Measurements from ENCODE around the gene C1orf159. TPM values are rescaled to one million over a fixed set of nuclear protein-coding genes. Genes with fewer than 3 reads are reported as not detected.
"Not testable (repeated sequence)": the region's sequence is repeated elsewhere in the genome, so short reads cannot be mapped to it uniquely, and the experiment has no call there.

The C1orf159 gene
- 14.5 TPM for total RNA-seq

DNA sequence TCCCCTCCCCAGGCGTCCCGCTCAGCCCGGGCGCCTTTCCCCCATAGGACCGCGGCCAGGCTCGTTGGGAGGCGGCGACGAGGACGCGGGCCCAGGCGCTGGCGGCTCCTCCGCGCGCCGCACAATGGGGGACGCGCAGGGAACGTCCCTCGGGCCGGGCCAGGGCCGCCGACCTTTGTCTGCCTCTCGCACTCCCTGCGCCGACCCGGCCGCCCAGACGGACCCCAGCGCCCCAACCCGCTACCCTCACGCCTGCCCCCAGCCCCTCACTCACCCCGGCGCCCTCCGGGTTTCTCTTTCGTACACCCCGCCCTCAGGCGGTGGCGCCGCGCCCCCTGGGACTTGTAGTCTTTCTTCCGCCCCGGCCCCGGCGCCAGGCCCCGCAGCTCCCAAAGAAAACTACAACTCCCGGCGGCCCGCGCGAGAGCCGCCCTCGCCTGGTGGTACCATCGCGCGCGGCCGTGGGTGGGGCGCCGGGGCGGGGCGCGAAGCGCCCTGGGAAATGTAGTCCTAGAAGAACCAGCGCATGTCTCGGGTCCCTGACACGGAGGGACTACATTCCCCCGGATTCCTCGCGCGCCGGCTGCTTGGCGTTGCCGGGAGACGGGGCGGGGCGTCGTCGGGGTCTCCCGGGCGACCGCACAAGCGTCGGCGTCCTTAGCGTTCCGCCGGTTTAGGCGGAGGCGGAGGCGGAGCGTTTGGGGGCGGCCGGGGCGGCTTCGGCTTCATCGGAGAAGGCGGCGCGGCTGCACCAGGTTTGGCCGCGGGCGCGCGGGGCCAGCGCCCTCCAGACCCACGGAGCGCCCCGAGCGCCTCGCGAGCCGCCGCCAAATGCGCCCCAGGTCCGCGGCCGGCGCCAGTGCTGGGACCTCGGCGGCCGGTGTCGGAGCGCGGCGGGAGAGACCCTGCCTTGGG, at the start of gene C1orf159:
C1orf159 (minus strand) TSS at position 304 of the 915 bp plus-strand sequence. CDS start 24,546 bp downstream, outside the sequence.
- DNase-seq (ENCODE audit: low read depth in 2 of 3, low spot score in 2 of 3) = peak; percentile 96 to 98 (median 98)

DNA sequence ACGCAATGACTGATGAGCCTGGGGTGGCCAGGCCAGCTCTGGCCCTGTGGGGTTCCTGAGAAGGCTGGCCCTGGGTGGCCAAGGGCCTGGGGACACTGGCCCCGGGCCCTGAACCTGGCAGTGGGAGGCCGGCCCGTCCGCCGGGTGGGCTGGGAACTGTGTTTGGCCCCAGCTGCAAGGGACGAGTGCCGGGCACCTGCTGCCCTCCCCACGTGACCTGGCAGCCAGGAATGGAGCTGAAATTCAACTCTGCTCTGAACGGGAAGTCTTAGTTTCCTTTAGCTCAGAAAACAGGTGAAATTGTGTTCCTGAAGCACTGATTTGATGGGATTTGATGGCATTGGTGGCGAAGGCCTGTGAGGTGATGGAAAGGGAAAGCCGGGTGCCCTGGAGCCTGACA, 49.6 kb upstream of the C1orf159 start:
- no peak for DNase-seq (ENCODE audit: low read depth in 2 of 3, low spot score in 2 of 3)

DNA sequence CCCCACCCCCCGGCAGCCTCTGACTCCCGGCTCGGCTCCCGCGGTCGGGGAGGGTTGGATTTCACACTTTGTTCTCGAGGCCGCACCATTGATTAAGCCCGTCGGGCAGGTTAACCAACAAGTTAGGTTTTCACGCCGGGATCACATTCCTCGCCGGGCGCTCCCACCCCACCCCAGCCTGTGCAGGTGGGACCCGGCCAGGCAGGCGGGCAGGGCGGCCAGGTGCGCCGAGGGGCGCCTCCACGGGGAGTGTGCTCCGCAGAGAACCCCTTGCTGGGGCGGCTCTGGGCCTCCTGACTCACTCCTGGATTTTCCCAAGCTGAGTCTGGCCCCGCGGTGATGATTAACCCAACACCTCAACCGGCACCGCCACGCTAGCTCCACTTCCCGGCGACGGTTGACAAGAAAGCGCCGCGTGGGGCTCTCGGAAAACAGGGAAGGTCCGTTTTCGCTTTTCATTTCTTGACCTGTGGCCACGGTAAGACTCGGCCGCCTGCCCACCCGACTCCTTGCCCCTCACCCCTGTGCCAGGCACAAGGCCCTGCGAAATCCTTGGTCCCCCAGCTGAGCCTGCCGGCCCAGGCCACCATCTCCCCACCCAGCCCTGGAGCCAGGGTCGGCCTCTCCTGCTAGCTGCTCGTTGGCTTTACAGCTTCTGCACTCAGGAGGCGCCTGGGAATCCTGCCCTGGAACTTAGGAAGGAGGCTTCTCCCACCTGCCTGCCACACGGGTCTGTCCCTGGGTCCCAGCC, 49.0 kb upstream of the C1orf159 start:
- no peak for DNase-seq (ENCODE audit: low read depth in 2 of 3, low spot score in 2 of 3)

- DNase-seq (ENCODE audit: low read depth in 2 of 3, low spot score in 2 of 3) = no peak
Observed at GRCh38 chr1:1164361-1164700, 48.4 kb upstream of the C1orf159 start.

- no peak for DNase-seq (ENCODE audit: low read depth in 2 of 3, low spot score in 2 of 3)
Observed at GRCh38 chr1:1163538-1164070, 47.7 kb upstream of the C1orf159 start.

DNA sequence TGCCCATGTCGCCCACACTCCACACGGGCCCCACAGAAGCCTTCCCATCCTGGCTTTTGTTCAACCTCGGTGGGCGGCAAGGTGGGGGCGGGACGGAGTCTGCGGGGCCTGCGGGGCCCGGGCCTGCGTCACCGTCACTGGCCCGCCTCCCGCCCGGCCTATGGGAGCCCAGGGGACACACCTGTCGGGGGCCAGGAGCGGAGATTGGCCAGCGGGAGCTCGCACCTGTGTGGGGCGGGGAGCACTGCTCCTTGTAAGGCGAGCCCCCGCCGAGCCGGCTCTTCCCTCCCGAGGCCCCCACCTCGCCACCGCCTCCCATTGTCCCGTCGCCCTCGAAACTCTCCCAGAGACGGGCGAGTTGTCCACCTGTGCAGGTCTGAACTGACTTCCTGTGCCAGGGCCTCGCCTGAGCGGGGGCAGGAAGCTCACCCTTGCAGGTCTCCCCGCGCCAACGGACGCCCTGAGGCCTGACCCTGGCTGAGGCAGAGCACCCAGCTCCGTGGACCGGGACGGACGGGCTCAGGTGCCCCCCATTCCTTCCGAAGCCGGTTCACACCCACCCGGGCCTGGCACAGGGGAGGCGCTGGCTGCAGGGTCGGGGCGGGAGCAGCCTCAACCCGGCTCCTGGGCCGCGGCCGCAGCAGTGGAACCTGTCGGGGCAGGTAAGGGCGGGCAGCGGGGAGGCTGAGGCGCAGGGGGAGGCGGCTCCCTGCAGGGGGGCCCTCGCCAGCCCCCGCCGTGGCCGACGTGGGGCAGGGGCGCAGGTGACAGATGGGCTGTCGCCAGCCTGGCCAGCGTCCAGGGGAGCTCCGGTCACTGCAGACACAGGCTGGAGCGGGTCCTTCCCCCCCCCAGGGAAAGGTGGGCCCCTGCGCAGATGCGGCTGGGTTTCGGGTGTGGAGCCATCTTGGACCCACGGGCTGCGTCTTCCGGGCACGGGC, 47.0 kb upstream of the C1orf159 start:
- DNase-seq (ENCODE audit: low read depth in 2 of 3, low spot score in 2 of 3) = no peak

DNA sequence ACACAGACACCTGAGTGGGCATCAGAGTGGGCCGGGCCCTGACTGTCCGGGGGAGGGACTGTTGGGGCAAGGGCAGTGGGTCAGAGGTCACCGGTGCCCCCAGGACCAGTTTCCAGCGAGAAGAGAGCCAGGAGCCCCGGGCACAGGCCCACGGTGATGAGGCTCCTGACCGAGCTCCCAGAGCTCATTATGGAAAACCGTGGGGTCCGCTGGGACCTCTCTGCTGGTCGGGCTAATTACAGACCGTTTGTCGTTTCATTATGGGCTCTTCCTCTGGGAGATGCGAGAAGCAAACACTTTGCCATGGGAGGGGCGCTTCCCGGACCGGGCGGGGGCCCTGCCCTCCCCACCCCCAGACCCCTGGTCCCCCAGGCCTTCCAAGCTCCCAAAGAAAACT, 45.8 kb upstream of the C1orf159 start:
- DNase-seq (ENCODE audit: low read depth in 2 of 3, low spot score in 2 of 3) = no peak

DNA sequence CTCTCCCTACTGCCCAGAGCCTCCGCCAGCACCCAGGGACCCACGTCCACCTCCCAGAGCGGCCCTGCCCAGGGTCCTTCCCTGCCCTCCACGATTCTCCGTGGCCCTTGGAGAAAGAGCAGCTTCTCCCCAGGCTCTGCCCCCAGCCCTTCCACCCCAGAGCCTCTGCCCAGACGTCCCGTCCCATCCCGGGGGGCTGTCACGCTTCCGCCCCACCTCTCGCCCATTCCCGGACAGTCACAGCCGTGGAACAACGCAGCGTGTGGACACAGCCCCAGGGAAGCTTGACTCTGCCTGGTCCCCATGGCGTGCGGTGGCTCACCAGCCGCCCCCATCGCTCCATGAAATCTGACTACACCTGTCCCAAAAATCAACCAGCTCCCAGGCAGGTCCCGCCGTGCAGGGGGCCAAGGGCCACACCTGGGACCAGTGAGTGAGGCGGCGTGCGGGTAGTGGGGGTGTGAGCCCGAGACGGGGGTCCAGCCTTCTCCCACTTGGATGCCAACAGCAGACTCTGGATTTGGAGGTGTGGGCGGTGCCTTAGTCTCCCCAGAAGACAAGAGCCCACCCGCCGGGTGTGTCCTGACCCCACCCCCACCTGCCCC, 45.3 kb upstream of the C1orf159 start:
- no peak for DNase-seq (ENCODE audit: low read depth in 2 of 3, low spot score in 2 of 3)

DNA sequence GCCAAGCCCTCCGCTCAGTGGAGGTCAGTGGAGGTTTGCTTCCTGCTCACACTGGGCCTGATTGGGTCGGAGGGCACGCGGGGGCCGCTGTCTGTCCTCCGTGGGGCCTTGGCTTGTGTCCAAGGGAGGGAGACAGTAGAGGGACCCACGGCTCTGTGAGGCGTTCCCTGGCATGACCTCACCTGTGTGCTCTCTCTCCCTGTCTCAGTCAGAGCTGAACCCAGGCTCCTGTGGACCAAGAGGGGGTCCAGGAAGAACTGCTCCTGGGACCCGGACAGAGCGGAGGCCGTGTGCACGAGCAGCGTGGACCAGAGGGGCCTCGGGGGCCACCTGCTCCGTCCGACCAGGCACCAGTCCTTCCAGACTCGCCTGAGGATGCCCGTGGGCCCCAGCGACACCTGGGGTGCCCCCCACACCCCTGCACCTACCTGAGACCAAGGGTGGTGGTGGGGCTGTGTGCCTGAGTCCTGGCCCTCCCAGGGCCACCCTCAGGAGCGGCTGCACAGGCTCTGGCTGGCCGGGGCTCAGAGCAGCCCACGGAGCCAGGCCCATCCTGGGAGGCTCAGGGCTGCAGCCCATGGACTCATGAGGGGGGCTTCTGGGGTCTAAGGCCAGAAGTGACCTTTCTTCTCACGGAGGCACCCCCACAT, 44.5 kb upstream of the C1orf159 start:
- no peak for DNase-seq (ENCODE audit: low read depth in 2 of 3, low spot score in 2 of 3)

GRCh38 chr1:1157914-1158710, 42.2 kb upstream of the C1orf159 start:
- DNase-seq (ENCODE audit: low read depth in 2 of 3, low spot score in 2 of 3) = peak in 2 of 3 donors; percentile 29 to 52

- DNase-seq (ENCODE audit: low read depth in 2 of 3, low spot score in 2 of 3) = peak; percentile 38 to 49 (median 46)
Observed at GRCh38 chr1:1157426-1157913, 41.6 kb upstream of the C1orf159 start.

- DNase-seq (ENCODE audit: low read depth in 2 of 3, low spot score in 2 of 3) = no peak
Observed at GRCh38 chr1:1157033-1157365, 41.1 kb upstream of the C1orf159 start.

DNA sequence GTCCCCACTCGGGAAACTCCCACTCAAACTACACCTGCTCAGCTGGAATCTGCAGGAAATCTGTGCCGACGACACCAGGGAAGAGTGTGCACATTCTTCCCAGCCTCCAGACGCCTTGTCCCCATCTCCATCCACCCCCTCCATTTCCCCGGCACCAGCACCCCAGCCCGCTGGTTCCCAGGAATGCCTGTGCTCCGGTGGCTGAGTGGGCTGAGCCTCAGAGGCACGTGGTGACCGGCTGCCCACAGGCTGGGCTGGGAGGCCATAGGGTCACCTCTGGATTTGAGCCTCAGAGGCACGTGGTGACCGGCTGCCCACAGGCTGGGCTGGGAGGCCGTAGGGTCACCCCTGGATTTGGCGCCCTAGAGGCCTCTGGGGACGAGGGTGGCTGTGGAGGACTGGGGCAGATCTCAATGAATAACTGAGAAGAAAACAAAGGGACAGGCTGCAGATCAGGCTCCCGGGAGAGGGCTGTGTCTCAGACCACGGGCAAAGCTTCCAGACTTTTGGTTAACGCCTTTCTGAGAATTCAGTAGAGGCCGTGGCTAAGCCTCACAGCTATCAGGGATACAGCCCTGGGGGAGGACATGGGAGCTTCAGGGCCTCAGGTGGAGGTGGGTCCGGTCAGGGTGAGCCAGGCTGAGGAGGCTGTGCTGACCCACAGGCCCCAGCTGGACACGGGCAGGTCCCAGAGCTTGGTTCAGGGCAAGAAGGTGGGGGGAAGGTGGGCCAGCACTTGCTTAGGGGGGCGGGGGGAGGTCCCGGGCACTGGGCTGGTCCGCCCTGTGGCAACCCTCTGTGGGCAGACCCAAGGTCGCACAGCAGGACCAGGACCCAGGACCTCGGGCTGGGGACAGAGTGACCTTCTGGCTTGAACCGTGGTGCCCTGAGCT, 40.5 kb upstream of the C1orf159 start:
- no peak for DNase-seq (ENCODE audit: low read depth in 2 of 3, low spot score in 2 of 3)

- no peak for DNase-seq (ENCODE audit: low read depth in 2 of 3, low spot score in 2 of 3)
Observed at GRCh38 chr1:1155258-1155657, 39.4 kb upstream of the C1orf159 start.

- DNase-seq (ENCODE audit: low read depth in 2 of 3, low spot score in 2 of 3) = no peak
Observed at GRCh38 chr1:1153874-1154273, 38.0 kb upstream of the C1orf159 start.

DNA sequence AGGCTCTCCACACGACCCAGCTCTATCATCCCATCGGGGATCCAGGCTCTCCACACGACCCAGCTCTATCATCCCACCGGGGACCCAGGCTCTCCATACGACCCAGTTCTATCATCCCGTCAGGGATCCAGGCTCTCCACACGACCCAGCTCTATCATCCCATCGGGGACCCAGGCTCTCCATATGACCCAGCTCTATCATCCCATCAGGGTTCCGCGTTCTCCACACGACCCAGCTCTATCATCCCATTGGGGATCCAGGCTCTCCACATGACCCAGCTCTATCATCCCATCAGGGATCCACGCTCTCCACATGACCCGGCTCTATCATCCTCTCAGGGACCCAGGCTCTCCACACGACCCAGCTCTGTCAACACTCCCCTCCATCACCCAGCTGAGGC, 37.3 kb upstream of the C1orf159 start:
- DNase-seq (ENCODE audit: low read depth in 2 of 3, low spot score in 2 of 3) = not testable (repeated sequence)

DNA sequence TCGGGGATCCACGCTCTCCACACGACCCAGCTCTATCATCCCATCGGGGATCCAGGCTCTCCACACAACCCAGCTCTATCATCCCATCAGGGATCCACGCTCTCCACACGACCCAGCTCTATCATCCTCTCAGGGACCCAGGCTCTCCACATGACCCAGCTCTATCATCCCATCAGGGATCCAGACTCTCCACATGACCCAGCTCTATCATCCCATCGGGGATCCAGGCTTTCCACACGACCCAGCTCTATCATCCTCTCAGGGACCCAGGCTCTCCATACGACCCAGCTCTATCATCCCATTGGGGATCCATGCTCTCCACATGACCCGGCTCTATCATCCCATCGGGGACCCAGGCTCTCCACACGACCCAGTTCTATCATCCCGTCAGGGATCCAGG, 36.5 kb upstream of the C1orf159 start:
- DNase-seq (ENCODE audit: low read depth in 2 of 3, low spot score in 2 of 3) = not testable (repeated sequence)

DNA sequence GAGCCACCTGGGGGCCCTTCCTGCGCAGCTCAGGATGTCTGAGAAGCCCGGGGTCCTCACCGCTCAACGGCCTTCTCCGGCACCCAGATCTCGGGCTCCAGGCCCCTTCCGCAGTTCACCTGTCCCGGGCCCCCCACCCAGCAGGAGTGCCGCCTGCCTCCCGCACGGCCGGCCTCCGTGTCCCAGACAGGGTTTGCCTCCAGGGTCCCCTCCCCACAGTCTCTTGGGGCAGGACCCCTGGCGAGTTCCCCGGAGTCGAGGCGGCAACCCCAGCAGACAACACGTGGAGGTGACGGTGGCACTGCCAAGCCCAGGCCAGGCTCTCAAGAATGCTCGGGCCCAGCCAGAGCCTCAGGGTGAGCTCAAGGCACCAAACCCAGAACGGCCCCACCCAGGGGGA, 35.4 kb upstream of the C1orf159 start:
- no peak for DNase-seq (ENCODE audit: low read depth in 2 of 3, low spot score in 2 of 3)

Measured in hematopoietic multipotent progenitor cell (in vitro differentiated cells).